NCI-H1105 treated with DMSO at 0.1 percent for 48 hours (cell line): ENCODE measurements around the gene RAB43.
"Not testable (repeated sequence)": the region's sequence is repeated elsewhere in the genome, so short reads cannot be mapped to it uniquely, and the experiment has no call there.

ENCODE experiments used
- DNase-seq: peaks from one replicate; lab custom pipeline; 2025; lab: John Stamatoyannopoulos, UW

Gene RAB43

DNA sequence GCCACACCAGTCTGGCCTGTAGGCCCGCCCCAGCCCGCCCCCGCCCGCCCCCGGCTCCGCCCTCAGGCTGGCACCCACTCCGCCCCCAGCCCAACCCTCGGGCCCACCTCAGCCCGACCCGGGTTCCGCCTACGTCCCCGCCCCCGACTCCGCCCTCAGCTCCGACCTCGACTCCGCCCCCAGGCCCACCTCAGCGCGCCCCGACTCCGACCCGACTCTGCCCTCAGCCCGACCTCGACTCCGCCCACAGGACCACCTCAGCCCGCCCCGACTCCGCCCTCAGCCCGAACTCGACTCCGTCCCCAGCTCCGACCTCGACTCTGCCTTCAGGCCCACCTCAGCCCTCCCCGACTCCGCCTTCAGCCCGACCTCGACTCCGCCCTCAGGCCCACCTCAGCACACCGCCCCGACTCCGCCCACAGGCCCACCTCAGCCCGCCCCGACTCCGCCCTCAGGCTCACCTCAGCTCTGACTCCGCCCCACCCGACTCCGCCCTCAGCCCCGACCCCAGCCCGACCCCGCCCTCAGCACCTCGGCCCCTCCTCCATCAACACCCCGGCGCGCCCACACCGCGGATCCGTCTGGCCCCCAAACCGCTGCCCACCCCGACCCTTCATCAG, at the start of gene RAB43:
TSS of gene RAB43 (minus strand) at position 13 of the 620 bp plus-strand sequence. CDS start 315 bp downstream, outside the sequence.
- peak; percentile 86 for DNase-seq

- DNase-seq: no peak
These were observed 45.2 kb upstream of the RAB43 start for GRCh38 chr3:129166579-129167332.

DNA sequence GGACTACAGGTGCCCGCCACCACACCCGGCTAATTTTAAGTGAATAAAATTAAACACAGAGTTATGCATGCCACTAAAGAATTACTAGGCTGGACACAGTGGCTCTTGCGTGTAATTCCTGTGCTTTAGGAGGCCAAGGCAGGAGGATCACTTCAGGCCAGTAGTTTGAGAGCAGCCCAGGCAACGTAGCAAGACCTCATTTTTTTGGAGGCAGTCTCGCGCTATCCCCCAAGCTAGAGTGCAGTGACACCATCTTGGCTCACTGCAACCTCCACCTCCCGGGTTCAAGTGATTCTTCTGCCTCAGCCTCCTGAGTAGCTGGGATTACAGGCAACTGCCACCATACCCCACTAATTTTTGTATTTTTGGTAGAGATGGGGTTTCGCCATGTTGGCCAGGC, 44.0 kb upstream of the RAB43 start:
- not testable (repeated sequence) for DNase-seq

- DNase-seq: no peak
These were observed 42.9 kb upstream of the RAB43 start for GRCh38 chr3:129164500-129164899.

DNA sequence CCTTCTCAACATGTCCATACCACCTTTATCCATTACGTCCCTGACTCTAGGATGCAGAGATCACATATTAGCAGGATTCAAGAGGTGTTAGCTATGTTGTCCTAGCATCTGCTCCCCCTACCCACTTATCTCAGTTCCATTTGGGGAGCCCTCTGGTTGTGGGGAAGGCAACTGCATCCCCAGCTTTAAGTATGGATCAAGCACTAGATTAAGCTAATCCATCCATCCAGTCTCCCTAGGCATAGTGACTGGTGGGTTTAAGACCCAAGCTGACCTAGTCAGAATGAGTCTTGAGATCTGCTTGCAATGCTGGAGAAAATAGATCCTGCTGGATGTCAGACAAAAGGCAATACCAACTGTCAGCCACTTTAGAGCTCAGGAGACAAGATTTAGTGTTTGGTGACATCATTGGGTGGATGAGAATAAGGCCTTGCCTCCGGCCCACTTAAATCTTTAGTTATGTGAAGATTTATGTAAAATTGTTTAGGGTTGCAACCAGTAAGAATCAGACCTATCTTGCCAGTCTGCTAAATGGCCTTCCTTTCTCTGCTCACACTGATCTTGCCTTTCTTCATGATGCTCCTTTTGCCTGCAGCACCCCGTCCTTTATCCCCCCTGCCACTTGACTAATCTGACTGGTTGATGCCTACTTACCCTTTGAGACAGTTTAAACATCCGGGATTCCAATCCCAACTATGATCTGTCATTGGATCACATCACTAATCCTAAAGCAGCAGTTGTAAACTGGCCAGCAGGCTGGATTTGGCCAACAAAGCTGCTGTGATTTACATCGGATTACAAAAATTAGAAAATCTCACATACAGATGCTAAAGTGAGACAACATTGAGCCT, 41.4 kb upstream of the RAB43 start:
- no peak for DNase-seq

GRCh38 chr3:129161860-129162271, 40.3 kb upstream of the RAB43 start:
- DNase-seq: no peak

DNA sequence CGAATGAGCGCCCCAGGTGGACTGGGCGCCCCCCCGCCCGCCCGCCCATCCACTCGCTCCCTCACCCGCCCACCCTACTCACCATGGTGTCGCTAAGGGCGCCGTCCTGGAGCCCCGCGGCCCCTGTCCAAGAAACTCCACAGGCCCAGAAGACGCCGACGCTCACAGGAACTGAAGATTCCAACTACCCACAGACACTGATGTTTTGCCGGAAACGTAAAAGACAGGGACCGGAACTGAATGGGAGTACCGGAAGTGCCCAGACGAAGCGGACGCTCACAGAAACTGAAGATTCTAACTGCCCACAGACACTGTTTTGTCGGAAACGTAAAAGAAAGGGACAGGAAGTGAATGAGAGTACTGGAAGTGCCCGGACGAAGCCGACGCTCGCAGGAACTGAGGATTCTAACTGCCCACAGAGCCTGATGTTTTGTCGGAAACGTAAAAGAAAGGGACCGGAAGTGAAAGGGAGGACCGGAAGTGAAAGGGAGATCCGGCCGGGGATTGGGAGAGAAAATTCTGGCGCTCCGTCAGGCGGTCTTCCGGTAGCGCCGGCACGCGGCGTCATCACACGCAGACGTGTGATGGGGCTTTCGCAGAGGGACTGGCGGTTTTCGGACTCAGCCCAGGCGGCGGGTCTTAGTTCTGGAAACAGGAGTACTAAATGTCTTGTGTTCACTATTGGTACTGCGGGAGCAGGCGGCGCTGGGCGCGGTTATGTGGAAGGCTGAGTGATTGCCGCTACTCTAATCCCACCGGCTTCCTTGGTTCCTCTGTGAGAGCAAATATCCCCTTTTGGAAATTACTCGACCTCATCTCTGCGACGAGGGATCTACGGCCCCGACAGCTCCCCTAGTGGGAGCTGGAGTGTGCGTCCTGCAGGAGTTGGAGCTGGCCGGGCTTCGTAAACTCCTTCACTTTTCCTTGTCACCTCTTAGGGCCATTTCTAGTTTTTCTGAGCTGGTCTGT, 39.6 kb upstream of the RAB43 start, which contains the start of gene ISY1:
TSS of gene ISY1 (minus strand) at position 173 of the 969 bp plus-strand sequence. CDS start at position 85, 88 bp downstream.
- peak; percentile 99 for DNase-seq

- no peak for DNase-seq
These were observed 23.2 kb upstream of the RAB43 start for GRCh38 chr3:129144786-129145185.

DNA sequence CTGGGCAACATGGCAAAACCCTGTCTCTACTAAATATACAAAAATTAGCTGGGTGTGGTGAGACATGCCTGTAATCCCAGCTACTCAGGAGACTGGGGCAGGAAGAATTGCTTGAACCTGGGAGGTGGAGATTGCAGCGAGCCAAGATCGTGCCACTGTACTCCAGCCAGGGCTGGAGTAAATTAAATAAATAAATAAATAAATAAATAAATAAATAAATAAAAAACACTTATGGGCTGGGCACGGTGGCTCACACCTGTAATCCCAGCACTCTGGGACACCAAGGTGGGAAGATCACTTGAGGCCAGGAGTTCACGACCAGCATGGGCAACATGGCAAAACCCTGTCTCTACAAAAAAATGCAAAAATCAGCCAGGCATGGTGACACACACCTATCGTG, 19.4 kb upstream of the RAB43 start:
- not testable (repeated sequence) for DNase-seq

- DNase-seq: no peak
These were observed 18.3 kb upstream of the RAB43 start for GRCh38 chr3:129139911-129140310.

DNA sequence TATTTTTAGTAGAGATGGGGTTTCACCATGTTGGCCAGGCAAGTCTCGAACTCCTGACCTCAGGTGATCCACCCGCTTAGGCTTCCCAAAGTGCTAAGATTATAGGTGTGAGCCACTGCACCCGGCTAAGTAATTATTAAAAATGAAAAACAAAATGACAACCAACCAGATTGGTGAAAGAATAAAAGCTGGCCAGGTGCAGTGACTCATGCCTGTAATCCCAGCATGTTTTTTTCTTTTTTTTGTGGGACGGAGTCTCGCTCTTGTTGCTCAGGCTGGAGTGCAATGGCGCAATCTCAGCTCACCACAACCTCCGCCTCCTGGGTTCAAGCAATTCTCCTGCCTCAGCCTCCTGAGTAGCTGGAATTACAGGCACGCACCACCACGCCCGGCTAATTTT, 14.7 kb upstream of the RAB43 start:
- DNase-seq: not testable (repeated sequence)

GRCh38 chr3:129132097-129132866, 10.7 kb upstream of the RAB43 start:
- DNase-seq: no peak

- DNase-seq: no peak
These were observed 10.0 kb upstream of the RAB43 start for GRCh38 chr3:129131465-129132088.

DNA sequence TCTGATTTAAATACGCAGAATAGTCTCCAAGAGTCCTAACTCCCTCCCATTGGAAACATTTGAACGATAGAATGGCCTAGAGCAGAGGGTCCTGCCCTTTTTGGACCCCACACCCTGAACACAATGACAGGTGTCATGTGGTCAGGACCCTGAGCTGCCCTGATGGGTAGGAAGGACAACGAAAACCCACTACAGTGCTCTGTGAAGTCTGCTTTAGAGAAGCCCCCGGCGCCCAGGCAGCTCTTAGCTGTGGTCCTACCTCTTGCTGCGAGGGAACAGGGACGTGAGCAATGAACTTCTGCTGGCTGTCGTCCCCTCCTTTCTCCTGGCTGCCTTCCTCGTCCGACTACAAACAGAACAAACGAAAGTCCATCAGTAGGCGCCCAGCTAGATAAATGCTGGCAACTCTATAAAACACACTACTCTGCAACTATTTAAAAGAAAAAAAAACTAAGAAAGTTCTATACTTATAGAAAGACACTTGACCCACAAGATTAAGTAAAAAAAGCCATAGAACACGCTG, 8.7 kb upstream of the RAB43 start:
- DNase-seq: no peak

GRCh38 chr3:129128357-129129155, 7.0 kb upstream of the RAB43 start:
- DNase-seq: no peak

DNA sequence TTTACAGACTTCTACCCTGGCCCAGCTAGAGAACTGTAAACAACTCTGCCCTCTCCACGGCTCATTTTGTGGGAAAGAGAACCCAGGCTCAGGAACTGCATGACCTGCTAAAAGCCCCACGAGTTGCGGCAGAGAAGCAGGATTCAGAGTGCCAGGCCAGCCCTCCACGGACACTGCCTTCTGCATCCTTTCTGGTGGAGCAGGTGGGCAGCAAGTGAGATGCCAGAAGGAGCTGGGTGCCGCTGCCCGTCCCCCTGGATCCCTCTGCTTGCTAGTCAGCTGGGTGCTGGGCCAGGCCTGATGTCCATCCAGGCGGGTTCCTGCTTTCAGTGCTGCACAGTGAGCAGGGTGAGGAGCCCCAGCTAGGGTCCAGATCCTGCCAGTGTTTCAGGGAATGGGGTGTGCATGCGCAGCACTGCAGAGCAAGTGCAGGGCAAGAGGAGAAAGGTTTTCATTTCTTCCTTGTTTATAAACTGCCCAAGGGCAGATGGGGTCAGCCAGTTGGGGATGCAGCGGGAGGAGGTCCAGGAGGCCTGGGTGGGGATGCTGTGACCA, 5.2 kb upstream of the RAB43 start:
- no peak for DNase-seq

- no peak for DNase-seq
These were observed 1.9 kb upstream of the RAB43 start for GRCh38 chr3:129123314-129124060.
